CD4-positive, alpha-beta T cell (primary cell): ENCODE measurements around the gene ANKH. TPM values are rescaled to one million over a fixed set of nuclear protein-coding genes. Genes with fewer than 3 reads are reported as not detected.

Experiments
- ATAC-seq: fragments of 200-7000 bp; cut with Tn5 transposase; one replicate; pipeline ENCODE4 v1.10.0; 2022; ENCODE audit warnings: mild to moderate bottlenecking; ENCODE audit not compliant: poor library complexity
- CTCF ChIA-PET: fragments of 350-600 bp; sonication (Branson Sonifier 250); formaldehyde crosslinking; loops from one replicate; lab custom pipeline; 2021; ENCODE audit warnings: antibody characterized with exemption, inconsistent platforms; lab: Charles Lee
- POLR2A ChIA-PET: fragments of 350-600 bp; sonication (Branson Sonifier 250); formaldehyde crosslinking; loops from one replicate; lab custom pipeline; 2021; ENCODE audit warnings: antibody characterized with exemption, inconsistent platforms; lab: Charles Lee
- DNase-seq, 14 experiments: peaks; one replicate each; pipeline ENCODE4 v3.0.0-alpha.2; 2013 to 2020; ENCODE audit warnings: mixed read lengths in 2 of 14
- H3K27ac ChIP-seq, 2 donors: one replicate each; pipeline versions ENCODE4 v1.5.1 to v1.7.0; 2013; ENCODE audit warnings: low read length in 2 of 2, low read depth in 1 of 2, mild to moderate bottlenecking in 1 of 2
- H3K27me3 ChIP-seq, 2 experiments: 1 replicate in 1 of 2; 2 replicates in 1 of 2; pipeline versions ENCODE4 v1.6.1 to v1.7.0; 2013; ENCODE audit warnings: low read length in 2 of 2, control low read depth in 1 of 2, mild to moderate bottlenecking in 1 of 2, moderate library complexity in 1 of 2; ENCODE audit not compliant: insufficient read depth in 2 of 2, control insufficient read depth in 1 of 2
- H3K36me3 ChIP-seq: one replicate; pipeline ENCODE4 v1.6.1; 2013; ENCODE audit warnings: low read length, control low read depth; ENCODE audit not compliant: insufficient read depth
- H3K4me1 ChIP-seq: one replicate; pipeline ENCODE4 v1.6.1; 2013; ENCODE audit warnings: low read length, control low read depth; ENCODE audit not compliant: insufficient read depth
- H3K4me3 ChIP-seq: one replicate; pipeline ENCODE4 v1.5.1; 2013; ENCODE audit warnings: mild to moderate bottlenecking, low read length, moderate library complexity
- H3K9me3 ChIP-seq, 2 experiments: 1 replicate in 1 of 2; 2 replicates in 1 of 2; pipeline versions ENCODE4 v1.6.1 to v1.7.0; 2013; ENCODE audit warnings: low read length in 2 of 2, mild to moderate bottlenecking in 2 of 2, control low read depth in 1 of 2, moderate library complexity in 1 of 2; ENCODE audit not compliant: control insufficient read depth in 1 of 2, insufficient read depth in 1 of 2
- H3K27ac Mint-ChIP-seq: one replicate; pipeline ENCODE4 v1.8.0; 2020; ENCODE audit warnings: mixed read lengths
- H3K27me3 Mint-ChIP-seq: one replicate; pipeline ENCODE4 v1.8.0; 2021; ENCODE audit warnings: mixed read lengths
- H3K36me3 Mint-ChIP-seq: one replicate; pipeline ENCODE4 v1.8.0; 2021; ENCODE audit warnings: low read depth, mixed read lengths
- H3K4me1 Mint-ChIP-seq: one replicate; pipeline ENCODE4 v1.8.0; 2021; ENCODE audit warnings: low read depth, mixed read lengths
- H3K4me3 Mint-ChIP-seq: one replicate; pipeline ENCODE4 v1.8.0; 2020; ENCODE audit warnings: mild to moderate bottlenecking, mixed read lengths
- H3K9me3 Mint-ChIP-seq: one replicate; pipeline ENCODE4 v1.8.0; 2020; ENCODE audit warnings: mixed read lengths
- CTCF ChIP-seq: fragments of 200-600 bp; IDR thresholded peaks from one replicate; pipeline ENCODE4 v1.8.0; 2022; ENCODE audit warnings: antibody characterized with exemption, mild to moderate bottlenecking
- intact Hi-C, 2 experiments: fragments of 100-400 bp; cut with DNase I in 1 of 2; cut with micrococcal nuclease in 1 of 2; formaldehyde crosslinking; loops; one replicate each; pipeline versions ENCODE4 v1.15.1 to v1.9.0; 2023 to 2025; cut with DNase I, micrococcal nuclease
- total RNA-seq, 174 experiments: library from RNA in 2 of 174; stranded (reverse) in 2 of 174; gene quantifications; one replicate each; pipeline ENCODE4 v1.2.3 and lab custom pipeline; 2021 to 2026

The ANKH gene
- total RNA-seq, 2 experiments from 2014 or later = 69.5 to 72.3 TPM

GRCh38 chr5:14675865-14676300, 195.7 kb downstream of the ANKH start:
- CTCF ChIA-PET = interaction anchor here (1.9 to 2.5 kb wide), 2 partner anchors 9 to 10 kb away, joined by 8 to 10 read pairs; no protein-coding TSS in a partner anchor
- Mint-ChIP-seq H3K27me3 (no peaks in the 10 kb centered on the region), H3K4me1 (peaks cover 73% of the 10 kb centered on the region), H3K36me3 (peaks cover 71% of the 10 kb centered on the region), H3K27ac (peak overlapping the region; percentile 85), H3K9me3 (no peaks in the 10 kb centered on the region), H3K4me3 (peak overlapping the region; percentile 60)
- H3K4me3 ChIP-seq = peak overlapping the region; percentile 12
- ATAC-seq (peak; percentile 58), DNase-seq (peak in 3 of 14 experiments; percentile 42 to 52 (median 47))
- no peaks in the 10 kb centered on the region for H3K9me3 ChIP-seq
- intact Hi-C loops = no loop called here
- no peak for TF ChIP-seq CTCF
- no peaks in the 10 kb centered on the region for H3K27me3 ChIP-seq
- H3K36me3 ChIP-seq = peaks cover 40% of the 10 kb centered on the region
- peak overlapping the region; percentile 48 to 57 for H3K27ac ChIP-seq
- POLR2A ChIA-PET = interaction anchor here (1.3 to 3.1 kb wide), 3 partner anchors 9 to 31 kb away, joined by 3 to 12 read pairs (median 3); no protein-coding TSS in a partner anchor
- H3K4me1 ChIP-seq = peaks cover 35% of the 10 kb centered on the region

- TF ChIP-seq CTCF = no peak
- peak overlapping the region; percentile 12 for H3K4me3 ChIP-seq
- peaks cover 40% of the 10 kb centered on the region for H3K4me1 ChIP-seq
- Mint-ChIP-seq H3K27ac (peak overlapping the region; percentile 85), H3K36me3 (peaks cover 66% of the 10 kb centered on the region), H3K27me3 (no peaks in the 10 kb centered on the region), H3K4me1 (peaks cover 78% of the 10 kb centered on the region), H3K9me3 (no peaks in the 10 kb centered on the region), H3K4me3 (peak overlapping the region; percentile 30)
- ATAC-seq (no peak), DNase-seq (no peak)
- CTCF ChIA-PET = interaction anchor here (1.1 to 2.5 kb wide), 3 partner anchors 9 to 195 kb away, joined by 3 to 10 read pairs (median 8); no protein-coding TSS in a partner anchor
- no peaks in the 10 kb centered on the region for H3K9me3 ChIP-seq
- H3K27ac ChIP-seq = peak overlapping the region; percentile 2 to 57
- POLR2A ChIA-PET = interaction anchor here (0.7 to 3.1 kb wide), 5 partner anchors 8 to 31 kb away, joined by 3 to 12 read pairs (median 3); no protein-coding TSS in a partner anchor
- intact Hi-C loops = no loop called here
- H3K27me3 ChIP-seq = no peaks in the 10 kb centered on the region
- peaks cover 36% of the 10 kb centered on the region for H3K36me3 ChIP-seq
Measured at GRCh38 chr5:14674983-14675854, 196.4 kb downstream of the ANKH start.

- H3K4me3 Mint-ChIP-seq = no peak overlapping the region
- peak overlapping the region; percentile 78 for H3K27ac Mint-ChIP-seq
- intact Hi-C loops = no loop called here
- no peaks in the 10 kb centered on the region for H3K9me3 Mint-ChIP-seq
- Histone ChIP-seq H3K4me3 (no peak overlapping the region), H3K9me3 (no peaks in the 10 kb centered on the region), H3K36me3 (peaks cover 20% of the 10 kb centered on the region), H3K27me3 (no peaks in the 10 kb centered on the region), H3K4me1 (peaks cover 49% of the 10 kb centered on the region), H3K27ac (no peak overlapping the region)
- ChIA-PET POLR2A (no interaction called here), CTCF (no interaction called here)
- H3K36me3 Mint-ChIP-seq = peaks cover 49% of the 10 kb centered on the region
- peaks cover 82% of the 10 kb centered on the region for H3K4me1 Mint-ChIP-seq
- no peak for ATAC-seq
- no peaks in the 10 kb centered on the region for H3K27me3 Mint-ChIP-seq
- DNase-seq = no peak
- TF ChIP-seq CTCF = no peak
Measured at GRCh38 chr5:14673443-14673842, 198.1 kb downstream of the ANKH start.
